Left lung (tissue), 10 donors: ENCODE results near the gene METTL9. TPM values are rescaled to one million over a fixed set of nuclear protein-coding genes. Genes with fewer than 3 reads are reported as not detected.
"Not testable (repeated sequence)": the region's sequence is repeated elsewhere in the genome, so short reads cannot be mapped to it uniquely, and the experiment has no call there.

Source experiments
- ATAC-seq: fragments of 200-7000 bp; cut with Tn5 transposase; one replicate; pipeline ENCODE4 v1.9.1; 2020; ENCODE audit warnings: moderate library complexity
- DNase-seq, 4 donors: peaks; one replicate each; pipeline ENCODE4 v3.0.0-alpha.2; 2013 to 2020
- H3K27ac ChIP-seq, 2 donors: fragments of 200-600 bp; sonication (generic) in 1 of 2; one replicate each; pipeline versions ENCODE4 v1.5.0 to v1.8.0; 2020 to 2021
- H3K27me3 ChIP-seq, 2 donors: fragments of 200-600 bp; sonication (generic) in 1 of 2; one replicate each; pipeline versions ENCODE4 v1.5.0 to v1.8.0; 2020 to 2021
- H3K36me3 ChIP-seq, 2 donors: fragments of 200-600 bp; sonication (generic) in 1 of 2; one replicate each; pipeline versions ENCODE4 v1.5.0 to v1.8.0; 2020 to 2021
- H3K4me1 ChIP-seq, 2 donors: fragments of 200-600 bp; one replicate each; pipeline ENCODE4 v1.8.0; 2021
- H3K4me3 ChIP-seq, 2 donors: fragments of 200-600 bp; sonication (generic) in 1 of 2; one replicate each; pipeline versions ENCODE4 v1.5.0 to v1.8.0; 2020 to 2021; ENCODE audit warnings: mild to moderate bottlenecking in 1 of 2
- H3K9me3 ChIP-seq, 2 donors: fragments of 200-600 bp; sonication (generic) in 1 of 2; one replicate each; pipeline versions ENCODE4 v1.5.0 to v1.8.0; 2020 to 2021
- intact Hi-C, 2 donors: fragments of 100-400 bp; cut with DNase I; formaldehyde crosslinking; loops; one replicate each; pipeline versions ENCODE4 v1.11.2 to v1.14.2; 2022
- polyA plus RNA-seq, 6 donors: library from polyadenylated mRNA; unstranded; fragments of 120-200 nt; gene quantifications; one replicate each; pipeline ENCODE4 v1.2.1, GENCODE V29; 2013; ENCODE audit not compliant: insufficient read length in 6 of 6
- total RNA-seq, 2 donors: library from RNA; stranded (reverse); fragmentation: NEBNext Ultra II Directional; extraction: Animal tissue kit (Norgen Biotek cat#: 25700); gene quantifications; one replicate each; pipeline ENCODE4 v1.2.1, GENCODE V29; 2021
- TF ChIP-seq, protein P1 (sequence below), 2 donors: fragments of 200-600 bp; sonication (generic) in 1 of 2; IDR thresholded peaks; one replicate each; pipeline versions ENCODE4 v1.5.0 to v1.8.0; 2021; ENCODE audit warnings: antibody characterized with exemption in 2 of 2
- donor health status: DM: no; HTN: yes; CAD: no.
- donor health status: DM: no; HTN: no; CAD: no.

Gene METTL9
- total and polyA plus RNA-seq, 8 donors: 93.7 to 169 (median 154) TPM

DNA sequence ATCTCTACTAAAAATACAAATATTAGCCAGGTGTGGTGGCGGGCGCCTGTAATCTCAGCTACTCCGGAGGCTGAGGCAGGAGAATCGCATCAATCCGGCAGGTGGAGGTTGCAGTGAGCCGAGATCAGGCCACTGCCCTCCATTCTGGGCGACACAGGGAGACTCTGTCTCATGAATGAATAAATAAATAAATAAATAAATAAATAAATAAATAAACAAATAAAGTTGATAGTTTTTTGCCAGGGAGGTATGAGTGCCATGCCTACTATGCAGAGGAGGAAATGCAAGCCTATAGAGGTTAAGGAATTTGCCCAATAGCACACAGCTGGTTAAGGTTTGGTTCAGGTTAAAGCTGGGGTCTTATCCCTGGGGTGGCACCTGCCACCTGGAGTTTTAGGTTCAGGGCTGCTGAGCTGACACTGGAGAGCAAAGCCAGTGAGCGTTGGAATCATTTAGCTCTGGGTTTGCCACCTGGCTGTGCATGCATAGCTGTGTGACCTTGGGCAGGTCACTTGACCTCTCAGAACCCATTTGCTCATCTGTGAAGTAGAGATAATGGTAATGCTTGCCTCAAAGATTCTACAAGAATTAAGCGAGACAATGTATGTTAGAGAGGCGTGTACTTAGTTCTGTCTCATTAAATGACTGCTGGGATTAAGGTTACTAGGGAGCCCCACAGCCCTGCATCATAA is 65.6 kb downstream of the METTL9 start:
- ATAC-seq (no peak), DNase-seq (no peak)
- Histone ChIP-seq H3K4me3 (no peak overlapping the region), H3K27ac (no peak overlapping the region), H3K36me3 (no peaks in the 10 kb centered on the region), H3K27me3 (peaks cover 10 to 45% of the 10 kb centered on the region in 2 donors), H3K9me3 (no peaks in the 10 kb centered on the region), H3K4me1 (peaks cover 0 to 6% of the 10 kb centered on the region in 2 donors)
- TF ChIP-seq, protein P1, sequence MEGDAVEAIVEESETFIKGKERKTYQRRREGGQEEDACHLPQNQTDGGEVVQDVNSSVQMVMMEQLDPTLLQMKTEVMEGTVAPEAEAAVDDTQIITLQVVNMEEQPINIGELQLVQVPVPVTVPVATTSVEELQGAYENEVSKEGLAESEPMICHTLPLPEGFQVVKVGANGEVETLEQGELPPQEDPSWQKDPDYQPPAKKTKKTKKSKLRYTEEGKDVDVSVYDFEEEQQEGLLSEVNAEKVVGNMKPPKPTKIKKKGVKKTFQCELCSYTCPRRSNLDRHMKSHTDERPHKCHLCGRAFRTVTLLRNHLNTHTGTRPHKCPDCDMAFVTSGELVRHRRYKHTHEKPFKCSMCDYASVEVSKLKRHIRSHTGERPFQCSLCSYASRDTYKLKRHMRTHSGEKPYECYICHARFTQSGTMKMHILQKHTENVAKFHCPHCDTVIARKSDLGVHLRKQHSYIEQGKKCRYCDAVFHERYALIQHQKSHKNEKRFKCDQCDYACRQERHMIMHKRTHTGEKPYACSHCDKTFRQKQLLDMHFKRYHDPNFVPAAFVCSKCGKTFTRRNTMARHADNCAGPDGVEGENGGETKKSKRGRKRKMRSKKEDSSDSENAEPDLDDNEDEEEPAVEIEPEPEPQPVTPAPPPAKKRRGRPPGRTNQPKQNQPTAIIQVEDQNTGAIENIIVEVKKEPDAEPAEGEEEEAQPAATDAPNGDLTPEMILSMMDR (IDR thresholded peaks at IDR 0.05): no peak
- intact Hi-C loops: no loop called here

DNA sequence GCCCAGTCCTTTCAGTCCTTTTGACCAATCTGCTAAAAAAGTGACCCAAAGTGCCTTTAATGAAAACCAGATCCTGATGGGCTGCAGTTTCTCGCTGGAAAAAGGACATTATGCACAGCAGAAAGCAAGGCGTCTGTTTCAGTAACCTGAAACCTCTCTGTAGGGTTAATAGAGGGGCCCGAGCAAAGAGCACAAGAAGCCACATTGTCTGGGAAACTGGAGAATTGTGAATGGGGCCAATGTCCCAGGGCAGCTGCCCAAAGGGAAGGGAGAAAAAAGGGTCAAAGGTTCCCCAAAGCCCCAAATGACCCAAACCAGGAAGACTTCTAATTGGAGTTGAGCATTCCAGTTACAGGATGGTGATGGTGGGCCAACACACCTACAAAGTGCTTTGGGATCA is 67.4 kb downstream of the METTL9 start:
- peaks cover 0 to 6% of the 10 kb centered on the region in 2 donors for H3K4me1 ChIP-seq
- H3K27me3 ChIP-seq: peaks cover 10 to 45% of the 10 kb centered on the region in 2 donors
- no peak for DNase-seq
- ATAC-seq: no peak
- intact Hi-C loops: no loop called here
- H3K36me3 ChIP-seq: no peaks in the 10 kb centered on the region
- H3K27ac ChIP-seq: no peak overlapping the region
- TF ChIP-seq, protein P1 (IDR thresholded peaks at IDR 0.05): no peak
- no peak overlapping the region for H3K4me3 ChIP-seq
- H3K9me3 ChIP-seq: no peaks in the 10 kb centered on the region

- Histone ChIP-seq H3K4me3 (no peak overlapping the region), H3K4me1 (peaks cover 0 to 6% of the 10 kb centered on the region in 2 donors), H3K27ac (no peak overlapping the region), H3K27me3 (peaks cover 10 to 45% of the 10 kb centered on the region in 2 donors), H3K36me3 (no peaks in the 10 kb centered on the region), H3K9me3 (no peaks in the 10 kb centered on the region)
- ATAC-seq (no peak), DNase-seq (no peak)
- TF ChIP-seq, protein P1 (IDR thresholded peaks at IDR 0.05): no peak
- intact Hi-C loops: no loop called here
Observed at GRCh38 chr16:21667575-21667974, 68.2 kb downstream of the METTL9 start.

DNA sequence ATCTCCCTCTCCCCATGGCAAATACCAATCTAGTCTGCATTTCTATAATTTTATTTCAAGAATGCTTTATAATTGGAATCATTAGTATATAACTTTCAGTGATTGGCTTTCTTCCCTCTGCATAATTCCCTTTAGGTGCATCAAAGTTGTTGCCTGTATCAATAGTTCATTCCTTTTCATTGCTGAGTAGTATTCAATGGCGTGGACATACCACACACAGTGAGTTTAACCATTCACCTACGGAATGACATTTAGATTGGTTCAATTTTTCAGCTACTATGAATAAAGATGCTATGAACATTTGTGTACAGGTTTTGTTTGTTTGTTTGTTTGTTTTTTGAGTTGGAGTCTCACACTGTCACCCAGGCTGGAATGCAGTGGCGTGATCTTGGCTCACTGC is 74.1 kb downstream of the METTL9 start:
- no peaks in the 10 kb centered on the region for H3K36me3 ChIP-seq
- no peak overlapping the region for H3K4me3 ChIP-seq
- ATAC-seq: no peak
- intact Hi-C loops: no loop called here
- TF ChIP-seq, protein P1 (IDR thresholded peaks at IDR 0.05): no peak
- DNase-seq: no peak
- no peaks in the 10 kb centered on the region for H3K4me1 ChIP-seq
- H3K27me3 ChIP-seq: peaks cover 0 to 8% of the 10 kb centered on the region in 2 donors
- no peaks in the 10 kb centered on the region for H3K9me3 ChIP-seq
- H3K27ac ChIP-seq: no peak overlapping the region

- H3K36me3 ChIP-seq, ATAC-seq, H3K9me3 ChIP-seq, H3K4me3 ChIP-seq, H3K27ac ChIP-seq, H3K27me3 ChIP-seq, H3K4me1 ChIP-seq, intact Hi-C loops, DNase-seq: not testable (repeated sequence)
Observed at GRCh38 chr16:21674456-21674855, 75.1 kb downstream of the METTL9 start.

DNA sequence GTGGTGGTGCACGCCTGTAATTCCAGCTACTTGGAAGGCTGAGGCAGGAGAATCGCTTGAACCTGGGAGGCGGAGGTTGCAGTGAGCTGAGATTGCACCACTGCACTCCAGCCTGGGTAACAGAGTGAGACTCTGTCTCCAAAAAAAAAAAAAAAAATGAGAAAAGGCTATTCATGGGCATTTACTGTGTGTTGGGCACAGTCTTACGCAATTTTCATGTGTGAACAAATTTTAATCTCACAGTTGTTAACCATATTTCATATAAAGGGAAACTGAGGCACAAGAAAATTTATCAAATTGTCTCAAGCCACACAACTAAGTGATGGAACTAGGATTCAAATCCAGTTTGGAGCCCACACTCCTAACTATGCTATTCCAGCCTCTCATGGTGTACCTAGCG is 81.3 kb downstream of the METTL9 start:
- H3K4me1 ChIP-seq, ATAC-seq, H3K27me3 ChIP-seq, H3K4me3 ChIP-seq, intact Hi-C loops, H3K36me3 ChIP-seq, H3K9me3 ChIP-seq, DNase-seq, H3K27ac ChIP-seq: not testable (repeated sequence)
